ENCODE results near the gene CDC25B.

DNA sequence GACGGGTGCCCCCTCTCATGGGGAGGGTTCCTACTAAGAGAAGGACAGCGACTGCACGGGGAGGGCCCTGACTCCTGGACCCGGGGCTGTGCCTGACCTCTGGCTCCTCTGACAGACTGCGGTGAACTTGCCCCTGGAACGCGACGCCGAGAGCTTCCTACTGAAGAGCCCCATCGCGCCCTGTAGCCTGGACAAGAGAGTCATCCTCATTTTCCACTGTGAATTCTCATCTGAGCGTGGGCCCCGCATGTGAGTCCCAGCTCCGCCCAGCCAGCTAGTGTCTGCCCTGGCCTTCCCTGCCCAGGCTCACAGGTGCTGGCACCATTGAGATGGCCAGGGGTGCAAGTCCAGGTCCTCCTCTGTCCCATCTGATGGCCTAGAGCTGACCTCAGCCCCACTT, 7.2 kb downstream of the CDC25B start:
- TF ChIP-seq, protein P1, sequence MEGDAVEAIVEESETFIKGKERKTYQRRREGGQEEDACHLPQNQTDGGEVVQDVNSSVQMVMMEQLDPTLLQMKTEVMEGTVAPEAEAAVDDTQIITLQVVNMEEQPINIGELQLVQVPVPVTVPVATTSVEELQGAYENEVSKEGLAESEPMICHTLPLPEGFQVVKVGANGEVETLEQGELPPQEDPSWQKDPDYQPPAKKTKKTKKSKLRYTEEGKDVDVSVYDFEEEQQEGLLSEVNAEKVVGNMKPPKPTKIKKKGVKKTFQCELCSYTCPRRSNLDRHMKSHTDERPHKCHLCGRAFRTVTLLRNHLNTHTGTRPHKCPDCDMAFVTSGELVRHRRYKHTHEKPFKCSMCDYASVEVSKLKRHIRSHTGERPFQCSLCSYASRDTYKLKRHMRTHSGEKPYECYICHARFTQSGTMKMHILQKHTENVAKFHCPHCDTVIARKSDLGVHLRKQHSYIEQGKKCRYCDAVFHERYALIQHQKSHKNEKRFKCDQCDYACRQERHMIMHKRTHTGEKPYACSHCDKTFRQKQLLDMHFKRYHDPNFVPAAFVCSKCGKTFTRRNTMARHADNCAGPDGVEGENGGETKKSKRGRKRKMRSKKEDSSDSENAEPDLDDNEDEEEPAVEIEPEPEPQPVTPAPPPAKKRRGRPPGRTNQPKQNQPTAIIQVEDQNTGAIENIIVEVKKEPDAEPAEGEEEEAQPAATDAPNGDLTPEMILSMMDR (optimal IDR thresholded peaks at IDR 0.05 in 1 of 3, IDR thresholded peaks at IDR 0.05 in 1 of 3, conservative IDR thresholded peaks at IDR 0.05 in 1 of 3; ENCODE audit: extremely low read depth in 1 of 3, insufficient read depth in 2 of 3, low read length in 3 of 3): no peak
- no peak for TF ChIP-seq EZH2 (IDR thresholded peaks at IDR 0.05; ENCODE audit: low read length)

All from keratinocyte (primary cell).